Fibroblast of pulmonary artery (primary cell): ENCODE data around the gene DAGLA.

ENCODE experiments used
- DNase-seq: peaks from one replicate; pipeline ENCODE4 v3.0.0-alpha.2; 2010; ENCODE audit warnings: low read depth
- H3K4me3 ChIP-seq: replicated peaks from 2 replicates; pipeline ENCODE4 v1.5.1; 2011; ENCODE audit warnings: low read depth, mild to moderate bottlenecking, control low read depth, low read length, moderate library complexity
- CTCF ChIP-seq: IDR thresholded peaks from 2 replicates; pipeline ENCODE4 v1.5.1; 2011; ENCODE audit warnings: mild to moderate bottlenecking, control low read depth, low read length, inconsistent platforms; ENCODE audit errors: missing control alignments

The DAGLA gene

GRCh38 chr11:61784506-61784805 lies 104.3 kb downstream of the DAGLA start:
- H3K4me3 ChIP-seq = no peak overlapping the region
- no peak for DNase-seq
- TF ChIP-seq CTCF = no peak

DNA sequence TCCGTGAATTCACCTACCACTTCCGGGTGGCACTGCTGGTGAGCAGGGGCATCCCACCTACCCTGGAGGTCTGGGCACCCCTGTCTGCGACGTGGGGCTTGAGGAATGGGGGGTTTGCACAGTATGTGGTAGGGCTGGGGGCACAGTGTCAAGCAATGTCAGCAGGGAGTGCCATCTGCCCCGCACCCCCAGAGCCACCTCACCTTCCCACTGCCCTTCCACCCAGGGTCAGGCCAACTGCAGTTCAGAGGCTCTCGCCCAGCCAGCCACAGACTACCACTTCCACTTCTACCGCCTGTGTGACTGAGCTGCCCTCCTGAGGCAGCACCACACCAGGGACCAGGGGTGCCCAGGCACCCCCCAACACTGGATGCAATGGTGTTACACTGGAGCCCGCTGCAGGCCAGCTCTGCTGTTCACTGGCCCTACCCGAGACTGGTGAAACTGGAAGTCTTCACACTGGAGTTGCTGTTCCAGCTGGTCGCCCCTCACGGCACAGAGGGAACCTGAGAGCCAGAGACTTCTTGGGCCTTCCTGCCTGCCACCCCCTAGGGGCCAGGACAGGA lies 105.7 kb downstream of the DAGLA start:
- DNase-seq = no peak
- no peak for TF ChIP-seq CTCF
- H3K4me3 ChIP-seq = no peak overlapping the region

- TF ChIP-seq CTCF = peak; percentile 77
- no peak overlapping the region for H3K4me3 ChIP-seq
- peak; percentile 82 for DNase-seq
Observed at GRCh38 chr11:61787928-61788491, 107.8 kb downstream of the DAGLA start.

DNA sequence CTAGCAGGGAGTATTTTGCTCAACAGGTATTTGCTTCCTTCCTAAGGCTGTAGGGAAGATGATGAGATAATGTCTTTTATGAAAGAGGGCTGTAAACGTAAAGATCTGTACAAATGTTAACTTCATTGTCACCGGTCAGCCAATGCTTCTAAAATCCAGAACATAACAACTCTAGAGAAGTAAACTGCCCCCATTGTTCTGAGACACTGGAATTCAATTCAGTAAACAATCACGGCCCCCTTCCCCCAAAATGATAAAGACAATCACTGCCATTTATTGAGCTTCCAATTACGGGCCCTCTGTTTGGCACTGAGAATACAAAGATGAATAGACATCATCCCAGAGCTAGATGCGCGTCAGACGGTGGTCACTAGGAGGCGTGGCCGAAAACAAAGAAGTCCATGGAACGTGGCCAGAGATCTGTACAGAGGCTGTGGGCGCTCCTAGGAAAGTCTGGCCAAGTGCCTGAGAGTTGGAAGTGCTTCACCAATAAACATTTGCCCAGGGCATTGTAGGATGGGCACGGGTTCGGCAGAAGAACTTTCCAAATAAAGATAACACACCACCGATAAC lies 111.6 kb downstream of the DAGLA start:
- H3K4me3 ChIP-seq = peak overlapping the region; percentile 78
- DNase-seq = peak; percentile 97
- TF ChIP-seq CTCF = no peak

DNA sequence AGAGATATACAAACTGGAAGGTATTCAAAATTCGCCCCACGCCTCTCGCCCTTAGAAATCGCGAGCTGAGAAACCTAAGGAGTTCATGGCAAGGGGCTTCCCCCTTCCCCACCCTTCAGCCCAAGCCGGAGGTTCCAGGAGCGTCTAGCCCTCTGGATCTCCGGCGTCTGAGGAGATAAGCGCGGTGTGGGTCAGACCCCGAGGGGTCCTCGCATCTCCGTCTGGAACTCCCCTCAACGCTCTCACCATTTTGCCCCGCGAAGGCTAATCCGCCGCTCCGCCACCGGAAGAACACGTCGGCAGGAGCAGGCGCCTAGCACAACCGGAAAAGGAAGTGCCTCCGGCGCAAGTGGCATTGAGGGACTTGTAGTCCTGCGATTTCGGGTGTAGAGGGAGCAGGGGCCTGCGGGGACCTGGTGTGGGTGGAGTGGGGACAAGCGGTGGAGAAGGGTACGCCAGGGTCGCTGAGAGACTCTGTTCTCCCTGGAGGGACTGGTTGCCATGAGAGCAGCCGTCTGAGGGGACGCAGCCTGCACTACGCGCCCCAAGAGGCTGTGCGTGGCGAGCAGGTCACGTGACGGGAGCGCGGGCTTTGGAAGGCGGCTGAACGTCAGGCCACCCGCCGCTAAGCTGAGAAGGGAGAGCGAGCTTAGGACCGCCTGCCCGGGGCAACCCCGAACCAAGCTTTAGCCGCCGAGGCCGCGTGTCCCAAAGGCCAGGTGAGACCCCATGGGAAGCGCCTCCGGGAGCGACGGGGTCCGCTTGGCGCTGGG lies 112.3 kb downstream of the DAGLA start, which contains the start of the genes FEN1 and TMEM258:
Gene FEN1, plus strand, starts transcription at position 602 of the 773 bp plus-strand sequence. CDS start 2,451 bp downstream, outside the sequence.
Gene TMEM258, minus strand, starts transcription at position 290 of the 773 bp plus-strand sequence. Its CDS starts 41 bp downstream, at position 249.
- H3K4me3 ChIP-seq = peak within 1 kb of the TSS; percentile 78
- peak; percentile 95 for DNase-seq
- no peak for TF ChIP-seq CTCF

DNA sequence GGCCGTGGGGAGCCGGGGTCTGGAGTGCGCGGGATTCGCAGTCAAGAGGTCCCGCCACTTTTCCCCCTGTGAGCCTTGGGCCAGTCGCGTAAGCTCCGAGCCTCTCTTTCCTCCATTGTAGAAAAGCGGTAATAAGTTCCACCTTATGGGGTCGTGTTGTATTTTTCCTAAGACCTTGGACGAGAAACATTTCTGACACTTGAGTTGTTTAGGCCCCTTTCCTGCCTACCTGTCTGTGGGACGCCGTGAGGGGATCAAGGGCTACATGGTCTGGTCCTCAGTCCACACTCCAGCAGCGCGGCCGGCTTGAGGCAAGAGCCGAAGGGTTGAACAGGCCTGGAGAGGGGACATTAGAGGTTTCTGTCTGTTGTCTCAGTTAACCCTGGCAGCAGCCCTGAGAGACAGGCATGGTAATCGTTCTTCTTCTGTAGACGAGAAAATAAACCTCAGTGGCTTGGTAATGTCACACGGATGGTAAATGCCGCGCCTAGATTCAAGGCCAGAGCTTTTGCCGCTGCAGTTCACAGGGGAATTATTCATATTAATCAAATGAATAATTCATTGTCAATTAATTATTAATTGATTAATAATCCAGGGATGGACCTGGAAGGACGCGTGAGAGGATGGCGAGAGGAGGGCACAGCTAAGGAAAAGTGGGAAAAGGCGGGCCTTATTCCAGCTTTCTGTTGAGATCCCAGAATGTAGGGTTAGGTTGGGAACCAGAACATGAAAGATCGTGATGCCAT lies 113.1 kb downstream of the DAGLA start:
- no peak for TF ChIP-seq CTCF
- H3K4me3 ChIP-seq = peak overlapping the region; percentile 78
- DNase-seq = no peak
